Stimulated activated CD8-positive, alpha-beta memory T cell treated with anti-CD3 and anti-CD28 coated beads, Interleukin-4, amount 100 ng/mL, for 1 hour (primary cell): ENCODE measurements around the gene SGSH.

Source experiments
- DNase-seq, 2 donors: peaks; one replicate each; pipeline ENCODE4 v3.0.0-alpha.2; 2020; ENCODE audit warnings: low read depth in 2 of 2, low spot score in 1 of 2

The SGSH gene

GRCh38 chr17:80187090-80187489 lies 33.0 kb downstream of the SGSH start:
- no peak for DNase-seq

GRCh38 chr17:80185968-80186367 lies 34.2 kb downstream of the SGSH start:
- DNase-seq, result no peak

- DNase-seq, result no peak
Measured at GRCh38 chr17:80184423-80184714, 35.8 kb downstream of the SGSH start.

- no peak for DNase-seq
Measured at GRCh38 chr17:80183581-80184422, 36.3 kb downstream of the SGSH start.

GRCh38 chr17:80182845-80183223 lies 37.3 kb downstream of the SGSH start:
- DNase-seq, result no peak

- DNase-seq, result no peak
Measured at GRCh38 chr17:80182118-80182844, 37.9 kb downstream of the SGSH start.

GRCh38 chr17:80181431-80181830 lies 38.7 kb downstream of the SGSH start:
- no peak for DNase-seq

GRCh38 chr17:80180192-80180591 lies 39.9 kb downstream of the SGSH start:
- no peak for DNase-seq

GRCh38 chr17:80177986-80178595 lies 42.0 kb downstream of the SGSH start:
- DNase-seq, result no peak

- no peak for DNase-seq
Measured at GRCh38 chr17:80176757-80177156, 43.4 kb downstream of the SGSH start.

- no peak for DNase-seq
Measured at GRCh38 chr17:80173916-80174315, 46.2 kb downstream of the SGSH start.

GRCh38 chr17:80173126-80173525 lies 47.0 kb downstream of the SGSH start:
- no peak for DNase-seq

GRCh38 chr17:80171681-80172080 lies 48.5 kb downstream of the SGSH start:
- DNase-seq, result no peak

- DNase-seq, result no peak
Measured at GRCh38 chr17:80169784-80170500, 50.2 kb downstream of the SGSH start, which contains the start of gene CARD14. Gene CARD14, plus strand, starts transcription at chr17:80170030. Its CDS starts 11,409 bp downstream, at chr17:80181439.

- DNase-seq, result no peak
Measured at GRCh38 chr17:80169107-80169506, 51.0 kb downstream of the SGSH start.

- no peak for DNase-seq
Measured at GRCh38 chr17:80168371-80168770, 51.8 kb downstream of the SGSH start.

- DNase-seq, result no peak
Measured at GRCh38 chr17:80166446-80166845, 53.7 kb downstream of the SGSH start.

- no peak for DNase-seq
Measured at GRCh38 chr17:80164185-80164584, 55.9 kb downstream of the SGSH start.

GRCh38 chr17:80163336-80163735 lies 56.8 kb downstream of the SGSH start:
- no peak for DNase-seq

GRCh38 chr17:80160536-80160935 lies 59.6 kb downstream of the SGSH start:
- DNase-seq, result no peak
